ENCODE data around the gene SKOR1.
A peak's percentile ranks its signal among the peaks of the same experiment; 100 is the strongest.

SKOR1 gene

GRCh38 chr15:67852418-67852817 is 27.1 kb downstream of the SKOR1 start:
- DNase-seq (ENCODE audit: low read depth), result no peak

GRCh38 chr15:67853454-67853853 is 28.1 kb downstream of the SKOR1 start:
- no peak for DNase-seq (ENCODE audit: low read depth)

- no peak for DNase-seq (ENCODE audit: low read depth)
Observed at GRCh38 chr15:67854358-67854757, 29.0 kb downstream of the SKOR1 start.

- DNase-seq (ENCODE audit: low read depth), result no peak
Observed at GRCh38 chr15:67855842-67856241, 30.5 kb downstream of the SKOR1 start.

GRCh38 chr15:67857220-67857619 is 31.9 kb downstream of the SKOR1 start:
- no peak for DNase-seq (ENCODE audit: low read depth)

- DNase-seq (ENCODE audit: low read depth), result no peak
Observed at GRCh38 chr15:67859331-67859946, 34.1 kb downstream of the SKOR1 start.

- no peak for DNase-seq (ENCODE audit: low read depth)
Observed at GRCh38 chr15:67861983-67862382, 36.7 kb downstream of the SKOR1 start.

- DNase-seq (ENCODE audit: low read depth), result no peak
Observed at GRCh38 chr15:67862750-67863441, 37.6 kb downstream of the SKOR1 start.

GRCh38 chr15:67863442-67863987 is 38.2 kb downstream of the SKOR1 start:
- DNase-seq (ENCODE audit: low read depth), result peak; percentile 39

GRCh38 chr15:67865331-67865730 is 40.0 kb downstream of the SKOR1 start:
- no peak for DNase-seq (ENCODE audit: low read depth)

GRCh38 chr15:67865766-67866165 is 40.5 kb downstream of the SKOR1 start:
- DNase-seq (ENCODE audit: low read depth), result no peak

- no peak for DNase-seq (ENCODE audit: low read depth)
Observed at GRCh38 chr15:67869701-67870100, 44.4 kb downstream of the SKOR1 start.

- no peak for DNase-seq (ENCODE audit: low read depth)
Observed at GRCh38 chr15:67870868-67871408, 45.6 kb downstream of the SKOR1 start.

- no peak for DNase-seq (ENCODE audit: low read depth)
Observed at GRCh38 chr15:67873777-67874176, 48.5 kb downstream of the SKOR1 start.

GRCh38 chr15:67878712-67879206 is 53.5 kb downstream of the SKOR1 start:
- no peak for DNase-seq (ENCODE audit: low read depth)

GRCh38 chr15:67879440-67880129 is 54.3 kb downstream of the SKOR1 start:
- DNase-seq (ENCODE audit: low read depth), result no peak

- DNase-seq (ENCODE audit: low read depth), result no peak
Observed at GRCh38 chr15:67880651-67881182, 55.4 kb downstream of the SKOR1 start.

- DNase-seq (ENCODE audit: low read depth), result no peak
Observed at GRCh38 chr15:67882487-67883233, 57.4 kb downstream of the SKOR1 start.

- no peak for DNase-seq (ENCODE audit: low read depth)
Observed at GRCh38 chr15:67883234-67883773, 58.0 kb downstream of the SKOR1 start.

GRCh38 chr15:67884009-67884408 is 58.7 kb downstream of the SKOR1 start:
- DNase-seq (ENCODE audit: low read depth), result no peak

Data from T follicular helper cell (primary cell).